H1 (cell line): ENCODE measurements around the gene PTPRF. TPM values are rescaled to one million over a fixed set of nuclear protein-coding genes. Genes with fewer than 3 reads are reported as not detected.

Source experiments
- CTCF ChIA-PET: fragments of 300-600 bp; sonication (Branson Sonifier 250); formaldehyde crosslinking; loops from one replicate; lab custom pipeline; 2021; ENCODE audit not compliant: partially characterized antibody; lab: Charles Lee
- POLR2A ChIA-PET: fragments of 300-600 bp; sonication (Branson Sonifier 250); formaldehyde crosslinking; loops from one replicate; lab custom pipeline; 2021; ENCODE audit warnings: inconsistent platforms; ENCODE audit not compliant: partially characterized antibody; lab: Charles Lee
- DNase-seq, 2 experiments: peaks; one replicate each; pipeline versions ENCODE4 v3.0.0 to v3.0.0-alpha.2; 2010 to 2022; ENCODE audit warnings: low spot score in 2 of 2, low read depth in 1 of 2, mixed read lengths in 1 of 2
- FAIRE-seq: peaks from 2 replicates; lab custom pipeline; 2011; peaks lifted over from hg19 to GRCh38; lab: Jason Lieb, UNC
- H2AFZ ChIP-seq: 2 replicates; pipeline ENCODE4 v1.8.1; 2012; ENCODE audit warnings: low read length, inconsistent platforms
- H2AK5ac ChIP-seq: 2 replicates; pipeline ENCODE4 v1.6.1; 2013; ENCODE audit warnings: low read depth, low read length
- H2BK120ac ChIP-seq: replicated peaks from 2 replicates; pipeline ENCODE3; 2013; ENCODE audit warnings: low read depth, low read length, inconsistent platforms
- H2BK12ac ChIP-seq: 2 replicates; pipeline ENCODE4 v1.6.1; 2013; ENCODE audit warnings: low read depth, low read length
- H2BK15ac ChIP-seq: 2 replicates; pipeline ENCODE4 v1.6.1; 2013; ENCODE audit warnings: low read length
- H2BK20ac ChIP-seq: 2 replicates; pipeline ENCODE4 v1.6.1; 2013; ENCODE audit warnings: low read length
- H2BK5ac ChIP-seq: 2 replicates; pipeline ENCODE4 v1.6.1; 2013; ENCODE audit warnings: low read depth, low read length
- H3K14ac ChIP-seq: 2 replicates; pipeline ENCODE4 v1.6.1; 2013; ENCODE audit warnings: inconsistent platforms; ENCODE audit not compliant: insufficient read length
- H3K18ac ChIP-seq: 2 replicates; pipeline ENCODE4 v1.6.1; 2013; ENCODE audit warnings: low read length; ENCODE audit errors: extremely low read depth
- H3K23ac ChIP-seq: 2 replicates; pipeline ENCODE4 v1.6.1; 2013; ENCODE audit warnings: inconsistent platforms; ENCODE audit not compliant: insufficient read length
- H3K23me2 ChIP-seq: 2 replicates; pipeline ENCODE4 v1.6.1; 2013; ENCODE audit warnings: low read depth, low read length
- H3K27ac ChIP-seq: 2 replicates; pipeline ENCODE4 v1.6.1; 2011; ENCODE audit warnings: low read depth, low read length, inconsistent platforms
- H3K27me3 ChIP-seq, 4 experiments: replicated peaks in 1 of 4; 1 replicate in 1 of 4; 2 replicates in 3 of 4; pipeline versions ENCODE4 v1.6.1 to v1.8.1; 2011 to 2013; ENCODE audit warnings: low read length in 3 of 4, mild to moderate bottlenecking in 3 of 4, inconsistent platforms in 2 of 4, mixed read lengths in 2 of 4, moderate library complexity in 1 of 4; ENCODE audit not compliant: control insufficient read depth in 3 of 4, insufficient read depth in 3 of 4; ENCODE audit errors: extremely low read depth in 1 of 4
- H3K36me3 ChIP-seq, 4 experiments: 2 replicates each; pipeline versions ENCODE4 v1.6.1 to v1.8.1; 2011 to 2013; ENCODE audit warnings: mild to moderate bottlenecking in 4 of 4, low read length in 3 of 4, moderate library complexity in 2 of 4, control low read depth in 1 of 4, inconsistent platforms in 1 of 4; ENCODE audit not compliant: insufficient read depth in 4 of 4, control insufficient read depth in 2 of 4
- H3K4ac ChIP-seq: replicated peaks from 2 replicates; pipeline ENCODE3; 2013; ENCODE audit warnings: low read length, low read depth, mixed read lengths, inconsistent platforms; ENCODE audit not compliant: insufficient read length
- H3K4me1 ChIP-seq, 4 experiments: replicated peaks in 1 of 4; 1 replicate in 1 of 4; 2 replicates in 3 of 4; pipeline versions ENCODE4 v1.6.1 to v1.8.1; 2011 to 2013; ENCODE audit warnings: low read length in 3 of 4, inconsistent platforms in 2 of 4, mixed read lengths in 1 of 4; ENCODE audit not compliant: insufficient read depth in 4 of 4, control insufficient read depth in 3 of 4
- H3K4me2 ChIP-seq, 2 experiments: 2 replicates each; pipeline versions ENCODE4 v1.6.1 to v1.8.1; 2011 to 2013; ENCODE audit warnings: low read depth in 2 of 2, low read length in 2 of 2, control low read depth in 1 of 2, inconsistent platforms in 1 of 2, mild to moderate bottlenecking in 1 of 2; ENCODE audit not compliant: insufficient read depth in 1 of 2
- H3K4me3 ChIP-seq, 4 experiments: fragments of 200-600, 300-600 bp in 1 of 4; sonication (generic), shearing (Covaris generic), sonication (Bioruptor Twin) in 1 of 4; 2 replicates each; pipeline versions ENCODE4 v1.5.1 to v1.8.1; 2011 to 2016; ENCODE audit warnings: low read length in 4 of 4, low read depth in 3 of 4, control low read depth in 2 of 4, inconsistent platforms in 2 of 4, mild to moderate bottlenecking in 2 of 4, mixed read lengths in 1 of 4, moderate library complexity in 1 of 4; ENCODE audit not compliant: insufficient read depth in 2 of 4; ENCODE audit errors: extremely low read depth in 1 of 4
- H3K56ac ChIP-seq: replicated peaks from 2 replicates; pipeline ENCODE3; 2013; ENCODE audit warnings: low read depth, mild to moderate bottlenecking, mixed read lengths, low read length, inconsistent platforms; ENCODE audit not compliant: insufficient read length
- H3K79me1 ChIP-seq: 2 replicates; pipeline ENCODE4 v1.6.1; 2013; ENCODE audit warnings: low read depth, low read length, control low read depth
- H3K79me2 ChIP-seq, 2 experiments: 2 replicates each; pipeline versions ENCODE4 v1.6.1 to v1.8.1; 2012 to 2013; ENCODE audit warnings: low read length in 2 of 2, mild to moderate bottlenecking in 2 of 2, inconsistent platforms in 1 of 2; ENCODE audit not compliant: insufficient read depth in 2 of 2, control insufficient read depth in 1 of 2
- H3K9ac ChIP-seq, 4 experiments: replicated peaks in 1 of 4; 1 replicate in 1 of 4; 2 replicates in 3 of 4; pipeline versions ENCODE4 v1.6.1 to v1.8.1; 2011 to 2013; ENCODE audit warnings: low read depth in 3 of 4, low read length in 3 of 4, control low read depth in 2 of 4, mild to moderate bottlenecking in 2 of 4, moderate library complexity in 2 of 4, inconsistent platforms in 1 of 4; ENCODE audit errors: extremely low read depth in 1 of 4
- H3K9me3 ChIP-seq, 2 experiments: 2 replicates each; pipeline versions ENCODE4 v1.6.1 to v1.8.1; 2012 to 2013; ENCODE audit warnings: mild to moderate bottlenecking in 2 of 2, moderate library complexity in 2 of 2, control low read depth in 1 of 2, inconsistent platforms in 1 of 2, low read depth in 1 of 2, low read length in 1 of 2, mixed read lengths in 1 of 2; ENCODE audit not compliant: insufficient read depth in 2 of 2
- H4K20me1 ChIP-seq, 2 experiments: replicated peaks in 1 of 2; 2 replicates each; pipeline versions ENCODE3 to v1.8.1; 2011 to 2013; ENCODE audit warnings: inconsistent platforms in 2 of 2, low read length in 2 of 2, mild to moderate bottlenecking in 1 of 2; ENCODE audit not compliant: insufficient read depth in 2 of 2, control insufficient read depth in 1 of 2
- H4K5ac ChIP-seq: 2 replicates; pipeline ENCODE4 v1.6.1; 2013; ENCODE audit warnings: low read length, low read depth, mixed read lengths, inconsistent platforms; ENCODE audit not compliant: insufficient read length
- H4K8ac ChIP-seq: 2 replicates; pipeline ENCODE4 v1.8.0; 2013; ENCODE audit warnings: mild to moderate bottlenecking, moderate library complexity, low read length, inconsistent platforms; ENCODE audit not compliant: insufficient read depth; ENCODE audit errors: extremely low read depth
- H4K91ac ChIP-seq: replicated peaks from 2 replicates; pipeline ENCODE3; 2013; ENCODE audit warnings: low read length, mixed read lengths, inconsistent platforms; ENCODE audit not compliant: insufficient read length
- CTBP2 ChIP-seq: IDR thresholded peaks from 2 replicates; pipeline ENCODE4 v1.7.0; 2011; ENCODE audit warnings: borderline replicate concordance, mild to moderate bottlenecking, moderate library complexity, mixed read lengths, low read length; ENCODE audit not compliant: insufficient read depth, insufficient read length
- E2F6 ChIP-seq: IDR thresholded peaks from 2 replicates; pipeline ENCODE4 v1.6.1; 2012; ENCODE audit warnings: inconsistent platforms
- HDAC6 ChIP-seq: IDR thresholded peaks from one replicate; pipeline ENCODE4 v1.7.1; 2012; ENCODE audit warnings: low read depth, mild to moderate bottlenecking, inconsistent platforms, low read length, moderate library complexity
- SUZ12 ChIP-seq: fragments of 200-600 bp; sonication (generic); IDR thresholded peaks from 2 replicates; pipeline ENCODE4 v1.6.1; 2012; ENCODE audit warnings: mild to moderate bottlenecking, inconsistent platforms, low read length, moderate library complexity, mixed read lengths
- YY1 ChIP-seq: IDR thresholded peaks from 2 replicates; pipeline ENCODE4 v1.6.1; 2011; ENCODE audit warnings: low read depth, mild to moderate bottlenecking, low read length
- WGBS, 2 experiments: shearing (Covaris generic) in 1 of 2; methylation state at CpG; one replicate each; pipeline versions ENCODE4 v1.1.6 to v1.1.7; 2013 to 2015; ENCODE audit warnings: low lambda C conversion rate in 2 of 2, mixed read lengths in 2 of 2, inconsistent platforms in 1 of 2, low coverage in 1 of 2, missing lambda C conversion rate in 1 of 2; ENCODE audit not compliant: insufficient replicate concordance in 2 of 2, insufficient coverage in 1 of 2, insufficient read length in 1 of 2; ENCODE audit errors: extremely low coverage in 1 of 2, missing lambda C conversion rate in 1 of 2; 5-methylcytosine and 5-hydroxymethylcytosine counted together
- polyA plus RNA-seq, 7 experiments: library from polyadenylated mRNA; depleted of rRNA in 3 of 7; stranded (reverse) in 5 of 7; unstranded in 2 of 7; fragments of >200 nt in 5 of 7; fragments of 200-250 nt in 2 of 7; gene quantifications; 1 replicate in 5 of 7; 2 replicates in 1 of 7; 4 replicates in 1 of 7; pipeline versions ENCODE4 v1.2.1 to v1.2.3, GENCODE V29; 2011 to 2013; ENCODE audit warnings: missing spikeins in 2 of 7, mixed read lengths in 2 of 7
- total RNA-seq: library from RNA; stranded (reverse); fragmentation: NEBNext Ultra II Directional; extraction: Animal tissue kit (Norgen Biotek cat#: 25700); gene quantifications from 2 replicates; pipeline ENCODE4 v1.2.1, GENCODE V29; 2021

PTPRF gene
- total and polyA plus RNA-seq, 2 of the 8 experiments (the other 6 are each of a cell fraction or from before 2014, with no cell fraction given): 136 to 231 TPM

- no peak overlapping the region for H3K27ac ChIP-seq
- H3K56ac ChIP-seq: no peak overlapping the region
- no peak overlapping the region for H3K9ac ChIP-seq
- H2BK12ac ChIP-seq: no peak overlapping the region
- ChIA-PET CTCF (interaction anchor here (0.9 to 3.1 kb wide), 6 partner anchors 10 to 89 kb away, joined by 3 to 16 read pairs (median 6); no protein-coding TSS in a partner anchor), POLR2A (no interaction called here)
- no peak overlapping the region for H2AFZ ChIP-seq
- peaks cover 5% of the 10 kb centered on the region; the same call in 1 of the 2 replicates for H3K79me1 ChIP-seq
- no peak overlapping the region for H2AK5ac ChIP-seq
- H3K4me1 ChIP-seq: no peaks in the 10 kb centered on the region
- H4K91ac ChIP-seq: no peak overlapping the region
- H4K5ac ChIP-seq: no peak overlapping the region
- H3K23me2 ChIP-seq: no peaks in the 10 kb centered on the region; the same call in 1 of the 2 replicates
- H3K4ac ChIP-seq: no peak overlapping the region
- H4K20me1 ChIP-seq: peaks cover 4 to 22% of the 10 kb centered on the region in 2 experiments
- DNase-seq (no peak), FAIRE-seq (no peak)
- H3K14ac ChIP-seq: no peak overlapping the region
- H3K23ac ChIP-seq: no peak overlapping the region
- no peak overlapping the region for H2BK15ac ChIP-seq
- TF ChIP-seq CTBP2 (no peak), E2F6 (no peak), YY1 (no peak), HDAC6 (no peak), SUZ12 (no peak)
- H3K4me3 ChIP-seq: no peak overlapping the region
- H3K27me3 ChIP-seq: no peaks in the 10 kb centered on the region
- H3K18ac ChIP-seq: no peak overlapping the region
- H2BK120ac ChIP-seq: no peak overlapping the region
- no peak overlapping the region; the same call in 1 of the 2 replicates for H2BK5ac ChIP-seq
- H3K79me2 ChIP-seq: no peaks in the 10 kb centered on the region
- H3K36me3 ChIP-seq: peaks cover 18 to 33% (median 23%) of the 10 kb centered on the region in 4 experiments
- no peaks in the 10 kb centered on the region for H3K9me3 ChIP-seq
- H3K4me2 ChIP-seq: no peak overlapping the region
- H4K8ac ChIP-seq: no peak overlapping the region
- no peak overlapping the region for H2BK20ac ChIP-seq
- 88% methylated on average over 18 of the region's 18 CpGs; no CpG with 5 or more reads in 1 of the 2 experiments for WGBS, 2 experiments
These were observed 57.9 kb downstream of the PTPRF start for GRCh38 chr1:43588592-43588991.
